Omental fat pad (tissue), 4 donors: ENCODE results near the gene ACRBP. TPM values are rescaled to one million over a fixed set of nuclear protein-coding genes. Genes with fewer than 3 reads are reported as not detected.
A peak's percentile ranks its signal among the peaks of the same experiment; 100 is the strongest.

Source experiments
- ATAC-seq: fragments of 150-250 bp; one replicate; pipeline ENCODE4 v1.9.1; 2016; ENCODE audit warnings: mild to moderate bottlenecking, moderate library complexity; ENCODE audit not compliant: low FRiP score
- DNase-seq: peaks from one replicate; pipeline ENCODE4 v3.0.0-alpha.2; 2019; ENCODE audit warnings: low spot score
- CTCF ChIP-seq, 3 donors: fragments of 450-650 bp; IDR thresholded peaks; one replicate each; pipeline ENCODE4 v1.5.1; 2016 to 2017; ENCODE audit warnings: antibody characterized with exemption in 3 of 3, mild to moderate bottlenecking in 3 of 3, moderate library complexity in 2 of 3
- total RNA-seq, 4 donors: library from RNA; depleted of rRNA; stranded (reverse); fragments of >200 nt; gene quantifications; one replicate each; pipeline ENCODE4 v1.1.0, GENCODE V29; 2016

The ACRBP gene
- total RNA-seq, 4 donors from 2014 or later = 1.9 to 3.8 (median 3.2) TPM

- DNase-seq = no peak
- ATAC-seq = no peak
- no peak for TF ChIP-seq CTCF (IDR thresholded peaks at IDR 0.05)
These were observed 20.5 kb upstream of the ACRBP start for GRCh38 chr12:6667559-6668210.

- TF ChIP-seq CTCF (IDR thresholded peaks at IDR 0.05) = no peak
- ATAC-seq (no peak), DNase-seq (no peak)
These were observed 19.0 kb upstream of the ACRBP start for GRCh38 chr12:6666211-6666610.

- ATAC-seq (no peak), DNase-seq (no peak)
- TF ChIP-seq CTCF (IDR thresholded peaks at IDR 0.05) = no peak
These were observed 17.7 kb upstream of the ACRBP start for GRCh38 chr12:6664902-6665301.

GRCh38 chr12:6662906-6663742, 15.9 kb upstream of the ACRBP start, which contains the start of gene ING4:
Gene ING4, minus strand, starts transcription at chr12:6663119. Its CDS starts 18 bp downstream, at chr12:6663101.
- no peak for TF ChIP-seq CTCF (IDR thresholded peaks at IDR 0.05)
- ATAC-seq = peak; percentile 99
- peak; percentile 93 for DNase-seq

- ATAC-seq = peak; percentile 57
- no peak for TF ChIP-seq CTCF (IDR thresholded peaks at IDR 0.05)
These were observed 15.3 kb upstream of the ACRBP start for GRCh38 chr12:6662602-6662905.

GRCh38 chr12:6653987-6654386, 6.8 kb upstream of the ACRBP start:
- TF ChIP-seq CTCF (IDR thresholded peaks at IDR 0.05) = no peak
- no peak for ATAC-seq
- DNase-seq = no peak

More at GRCh38 chr12:6662602-6662905, 15.3 kb upstream of the ACRBP start:
- DNase-seq = no peak

GRCh38 chr12:6653342-6653741, 6.1 kb upstream of the ACRBP start:
- TF ChIP-seq CTCF (IDR thresholded peaks at IDR 0.05) = no peak
- DNase-seq (no peak), ATAC-seq (no peak)
